WTC11 (cell line): ENCODE data around the gene DMBX1. TPM values are rescaled to one million over a fixed set of nuclear protein-coding genes. Genes with fewer than 3 reads are reported as not detected.

Source experiments
- ATAC-seq: fragments of 200-7000 bp; cut with Tn5 transposase; 2 replicates; pipeline ENCODE4 v1.10.0; 2021; ENCODE audit warnings: mild to moderate bottlenecking, moderate library complexity
- CTCF ChIA-PET: fragments of 300-600 bp; sonication (Branson Sonifier 250); formaldehyde crosslinking; loops from one replicate; lab custom pipeline; 2021; ENCODE audit warnings: antibody characterized with exemption; lab: Charles Lee
- POLR2A ChIA-PET: fragments of 350-600 bp; sonication (Branson Sonifier 250); formaldehyde crosslinking; loops from one replicate; lab custom pipeline; 2021; ENCODE audit warnings: antibody characterized with exemption; lab: Charles Lee
- DNase-seq: peaks from one replicate; pipeline ENCODE4 v3.0.0; 2021; ENCODE audit warnings: low spot score
- H3K27ac Mint-ChIP-seq: 2 replicates; pipeline ENCODE4 v1.8.0; 2021; ENCODE audit warnings: mixed read lengths
- H3K27me3 Mint-ChIP-seq: 2 replicates; pipeline ENCODE4 v1.8.0; 2021; ENCODE audit warnings: low read depth, mild to moderate bottlenecking, moderate library complexity, mixed read lengths
- H3K36me3 Mint-ChIP-seq: 2 replicates; pipeline ENCODE4 v1.8.0; 2021; ENCODE audit warnings: mixed read lengths
- H3K4me1 Mint-ChIP-seq: 2 replicates; pipeline ENCODE4 v1.8.0; 2022; ENCODE audit warnings: mixed read lengths
- H3K4me3 Mint-ChIP-seq: 2 replicates; pipeline ENCODE4 v1.8.0; 2021; ENCODE audit warnings: mild to moderate bottlenecking, moderate library complexity, mixed read lengths
- H3K9me3 Mint-ChIP-seq: 2 replicates; pipeline ENCODE4 v1.8.0; 2021; ENCODE audit warnings: mixed read lengths
- CREM ChIP-seq: sonication (generic); formaldehyde crosslinking; IDR thresholded peaks from 2 replicates; pipeline ENCODE4 v1.8.1; 2022; ENCODE audit warnings: mild to moderate bottlenecking, missing genetic modification reagents, moderate library complexity
- GABPB1 ChIP-seq: sonication (generic); formaldehyde crosslinking; IDR thresholded peaks from 2 replicates; pipeline ENCODE4 v1.8.1; 2023; ENCODE audit warnings: mild to moderate bottlenecking, missing genetic modification reagents
- JAZF1 ChIP-seq: fragments of 250-450 bp; sonication (Bioruptor Pico); IDR thresholded peaks from 2 replicates; pipeline ENCODE4 v1.9.0; 2021; ENCODE audit warnings: moderate library complexity, mild to moderate bottlenecking, inconsistent platforms
- KAT7 ChIP-seq: sonication (generic); formaldehyde crosslinking; IDR thresholded peaks from 2 replicates; pipeline ENCODE4 v1.8.1; 2023; ENCODE audit warnings: missing genetic modification reagents, mild to moderate bottlenecking, borderline replicate concordance
- MYBL2 ChIP-seq: sonication (generic); formaldehyde crosslinking; IDR thresholded peaks from 2 replicates; pipeline ENCODE4 v1.8.1; 2023; ENCODE audit warnings: mild to moderate bottlenecking, moderate library complexity, missing genetic modification reagents
- NFATC4 ChIP-seq: fragments of 250-450 bp; sonication (Bioruptor Pico); IDR thresholded peaks from 2 replicates; pipeline ENCODE4 v1.9.0; 2021; ENCODE audit warnings: mild to moderate bottlenecking
- OVOL2 ChIP-seq: fragments of 250-450 bp; sonication (Bioruptor Pico); IDR thresholded peaks from 2 replicates; pipeline ENCODE4 v1.9.0; 2021; ENCODE audit warnings: mild to moderate bottlenecking, borderline replicate concordance
- RELA ChIP-seq: sonication (generic); formaldehyde crosslinking; IDR thresholded peaks from 2 replicates; pipeline ENCODE4 v1.8.1; 2022; ENCODE audit warnings: missing genetic modification reagents, mild to moderate bottlenecking, borderline replicate concordance
- SMAD3 ChIP-seq: sonication (generic); formaldehyde crosslinking; IDR thresholded peaks from 2 replicates; pipeline ENCODE4 v1.8.0; 2022; ENCODE audit warnings: missing genetic modification reagents, mild to moderate bottlenecking, borderline replicate concordance
- SMAD4 ChIP-seq: sonication (generic); formaldehyde crosslinking; IDR thresholded peaks from 2 replicates; pipeline ENCODE4 v1.8.0; 2022; ENCODE audit warnings: mild to moderate bottlenecking, missing genetic modification reagents
- TEAD1 ChIP-seq: sonication (generic); formaldehyde crosslinking; IDR thresholded peaks from 2 replicates; pipeline ENCODE4 v1.8.0; 2022; ENCODE audit warnings: mild to moderate bottlenecking, missing genetic modification reagents
- ZNF219 ChIP-seq: sonication (generic); formaldehyde crosslinking; IDR thresholded peaks from 2 replicates; pipeline ENCODE4 v1.8.0; 2023; ENCODE audit warnings: missing genetic modification reagents, mild to moderate bottlenecking, borderline replicate concordance
- ZNF396 ChIP-seq: fragments of 250-450 bp; sonication (Bioruptor Pico); IDR thresholded peaks from 2 replicates; pipeline ENCODE4 v1.8.0; 2021; ENCODE audit warnings: mild to moderate bottlenecking, moderate library complexity, borderline replicate concordance
- ZNF423 ChIP-seq: fragments of 250-450 bp; sonication (Bioruptor Pico); IDR thresholded peaks from 2 replicates; pipeline ENCODE4 v2.1.2; 2022; ENCODE audit warnings: mild to moderate bottlenecking, moderate library complexity
- total RNA-seq: library from RNA; stranded (reverse); gene quantifications from 3 replicates; pipeline ENCODE4 v1.2.3, GENCODE V29; 2021
- TF ChIP-seq, protein P1 (sequence below): fragments of 250-450 bp; sonication (Bioruptor Pico); IDR thresholded peaks from 2 replicates; pipeline ENCODE4 v2.1.2; 2022; ENCODE audit warnings: mild to moderate bottlenecking, moderate library complexity
- TF ChIP-seq, protein P2 (sequence below): sonication (generic); formaldehyde crosslinking; IDR thresholded peaks from 2 replicates; pipeline ENCODE4 v1.8.0; 2022; ENCODE audit warnings: missing genetic modification reagents
- TF ChIP-seq, protein P3 (sequence below): fragments of 200-600 bp; IDR thresholded peaks from 2 replicates; pipeline ENCODE4 v1.8.0; 2022; ENCODE audit warnings: antibody characterized with exemption
- TF ChIP-seq, protein P4 (sequence below): fragments of 250-450 bp; sonication (Bioruptor Pico); IDR thresholded peaks from 2 replicates; pipeline ENCODE4 v1.8.0; 2021; ENCODE audit warnings: mild to moderate bottlenecking

The DMBX1 gene
- total RNA-seq, 1 experiment from 2014 or later = 3.7 TPM

DNA sequence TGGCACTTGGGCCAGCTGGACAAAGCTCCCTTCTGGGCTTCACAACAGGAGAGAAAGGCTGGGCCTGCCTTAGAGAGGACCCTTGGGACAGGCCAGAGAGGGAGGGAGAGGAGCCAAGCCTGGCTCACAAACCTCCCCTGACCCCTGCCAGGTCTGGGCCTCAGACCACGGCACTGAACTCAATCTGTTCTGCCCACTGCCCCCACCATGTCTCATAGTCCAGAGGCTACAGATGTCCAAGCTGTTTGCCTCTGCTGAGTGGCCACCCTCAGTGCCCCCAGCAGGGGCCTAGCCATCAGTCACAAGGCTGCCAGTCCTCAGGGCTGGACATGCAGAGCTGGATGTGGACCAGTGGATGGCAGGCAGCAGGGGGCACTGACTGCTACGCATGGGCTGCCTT is 13.0 kb upstream of the DMBX1 start (continued):
- TF ChIP-seq, protein P1, sequence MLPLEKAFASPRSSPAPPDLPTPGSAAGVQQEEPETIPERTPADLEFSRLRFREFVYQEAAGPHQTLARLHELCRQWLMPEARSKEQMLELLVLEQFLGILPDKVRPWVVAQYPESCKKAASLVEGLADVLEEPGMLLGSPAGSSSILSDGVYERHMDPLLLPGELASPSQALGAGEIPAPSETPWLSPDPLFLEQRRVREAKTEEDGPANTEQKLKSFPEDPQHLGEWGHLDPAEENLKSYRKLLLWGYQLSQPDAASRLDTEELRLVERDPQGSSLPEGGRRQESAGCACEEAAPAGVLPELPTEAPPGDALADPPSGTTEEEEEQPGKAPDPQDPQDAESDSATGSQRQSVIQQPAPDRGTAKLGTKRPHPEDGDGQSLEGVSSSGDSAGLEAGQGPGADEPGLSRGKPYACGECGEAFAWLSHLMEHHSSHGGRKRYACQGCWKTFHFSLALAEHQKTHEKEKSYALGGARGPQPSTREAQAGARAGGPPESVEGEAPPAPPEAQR = no peak
- TF ChIP-seq, protein P2, sequence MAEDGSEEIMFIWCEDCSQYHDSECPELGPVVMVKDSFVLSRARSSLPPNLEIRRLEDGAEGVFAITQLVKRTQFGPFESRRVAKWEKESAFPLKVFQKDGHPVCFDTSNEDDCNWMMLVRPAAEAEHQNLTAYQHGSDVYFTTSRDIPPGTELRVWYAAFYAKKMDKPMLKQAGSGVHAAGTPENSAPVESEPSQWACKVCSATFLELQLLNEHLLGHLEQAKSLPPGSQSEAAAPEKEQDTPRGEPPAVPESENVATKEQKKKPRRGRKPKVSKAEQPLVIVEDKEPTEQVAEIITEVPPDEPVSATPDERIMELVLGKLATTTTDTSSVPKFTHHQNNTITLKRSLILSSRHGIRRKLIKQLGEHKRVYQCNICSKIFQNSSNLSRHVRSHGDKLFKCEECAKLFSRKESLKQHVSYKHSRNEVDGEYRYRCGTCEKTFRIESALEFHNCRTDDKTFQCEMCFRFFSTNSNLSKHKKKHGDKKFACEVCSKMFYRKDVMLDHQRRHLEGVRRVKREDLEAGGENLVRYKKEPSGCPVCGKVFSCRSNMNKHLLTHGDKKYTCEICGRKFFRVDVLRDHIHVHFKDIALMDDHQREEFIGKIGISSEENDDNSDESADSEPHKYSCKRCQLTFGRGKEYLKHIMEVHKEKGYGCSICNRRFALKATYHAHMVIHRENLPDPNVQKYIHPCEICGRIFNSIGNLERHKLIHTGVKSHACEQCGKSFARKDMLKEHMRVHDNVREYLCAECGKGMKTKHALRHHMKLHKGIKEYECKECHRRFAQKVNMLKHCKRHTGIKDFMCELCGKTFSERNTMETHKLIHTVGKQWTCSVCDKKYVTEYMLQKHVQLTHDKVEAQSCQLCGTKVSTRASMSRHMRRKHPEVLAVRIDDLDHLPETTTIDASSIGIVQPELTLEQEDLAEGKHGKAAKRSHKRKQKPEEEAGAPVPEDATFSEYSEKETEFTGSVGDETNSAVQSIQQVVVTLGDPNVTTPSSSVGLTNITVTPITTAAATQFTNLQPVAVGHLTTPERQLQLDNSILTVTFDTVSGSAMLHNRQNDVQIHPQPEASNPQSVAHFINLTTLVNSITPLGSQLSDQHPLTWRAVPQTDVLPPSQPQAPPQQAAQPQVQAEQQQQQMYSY (CRISPR knock-in tag) = no peak
- TF ChIP-seq, protein P3, sequence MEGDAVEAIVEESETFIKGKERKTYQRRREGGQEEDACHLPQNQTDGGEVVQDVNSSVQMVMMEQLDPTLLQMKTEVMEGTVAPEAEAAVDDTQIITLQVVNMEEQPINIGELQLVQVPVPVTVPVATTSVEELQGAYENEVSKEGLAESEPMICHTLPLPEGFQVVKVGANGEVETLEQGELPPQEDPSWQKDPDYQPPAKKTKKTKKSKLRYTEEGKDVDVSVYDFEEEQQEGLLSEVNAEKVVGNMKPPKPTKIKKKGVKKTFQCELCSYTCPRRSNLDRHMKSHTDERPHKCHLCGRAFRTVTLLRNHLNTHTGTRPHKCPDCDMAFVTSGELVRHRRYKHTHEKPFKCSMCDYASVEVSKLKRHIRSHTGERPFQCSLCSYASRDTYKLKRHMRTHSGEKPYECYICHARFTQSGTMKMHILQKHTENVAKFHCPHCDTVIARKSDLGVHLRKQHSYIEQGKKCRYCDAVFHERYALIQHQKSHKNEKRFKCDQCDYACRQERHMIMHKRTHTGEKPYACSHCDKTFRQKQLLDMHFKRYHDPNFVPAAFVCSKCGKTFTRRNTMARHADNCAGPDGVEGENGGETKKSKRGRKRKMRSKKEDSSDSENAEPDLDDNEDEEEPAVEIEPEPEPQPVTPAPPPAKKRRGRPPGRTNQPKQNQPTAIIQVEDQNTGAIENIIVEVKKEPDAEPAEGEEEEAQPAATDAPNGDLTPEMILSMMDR = no peak
- TF ChIP-seq TEAD1 (no peak), SMAD4 (CRISPR knock-in tag) (no peak)

DNA sequence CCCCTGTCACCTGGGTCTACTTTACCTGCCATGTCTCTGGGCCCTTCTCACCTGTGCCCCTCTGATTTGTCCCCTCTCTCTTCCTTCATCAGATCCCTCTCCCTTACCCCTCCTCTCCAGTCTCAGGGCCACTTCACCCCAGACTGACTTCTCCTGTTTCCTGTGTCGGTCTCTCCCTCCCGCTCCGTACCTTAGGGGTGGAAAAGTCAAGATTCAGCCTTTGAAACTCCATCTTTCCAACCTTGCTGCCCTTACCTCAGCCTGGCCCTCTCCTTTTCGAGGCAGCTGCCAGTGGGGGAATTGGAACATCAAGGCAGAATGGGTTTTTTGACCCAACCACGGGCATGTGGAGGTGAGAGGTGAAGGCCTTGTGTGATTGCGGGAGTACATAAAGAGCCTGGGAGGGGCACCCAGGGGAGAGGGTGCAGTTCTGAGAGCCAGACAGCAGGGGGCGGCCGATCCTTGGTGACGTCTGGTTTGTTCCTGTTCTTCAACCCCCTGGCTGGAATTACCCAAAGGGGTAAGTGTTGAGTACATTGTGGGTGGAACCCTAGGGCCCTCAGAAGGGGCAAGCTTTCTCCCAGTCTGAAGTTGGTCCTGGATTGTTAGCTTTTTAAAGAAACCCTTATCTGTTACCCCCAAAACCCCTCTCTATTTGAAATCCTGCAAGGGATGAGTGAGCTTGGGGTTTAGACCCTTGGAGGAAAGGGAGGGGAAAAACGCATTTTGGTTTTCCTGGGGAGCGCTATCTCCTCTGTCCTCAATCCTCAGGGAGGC is 12.3 kb upstream of the DMBX1 start:
- Mint-ChIP-seq H3K27ac (no peak overlapping the region), H3K4me1 (peaks cover 31% of the 10 kb centered on the region), H3K4me3 (no peak overlapping the region), H3K9me3 (no peaks in the 10 kb centered on the region), H3K36me3 (no peaks in the 10 kb centered on the region), H3K27me3 (peaks cover 71% of the 10 kb centered on the region)
- POLR2A ChIA-PET = no interaction called here
- CTCF ChIA-PET = interaction anchor here (0.6 to 6.0 kb wide), 25 partner anchors 9 to 191 kb away, joined by 3 to 68 read pairs (median 4); partner anchors contain the start of gene ATPAF1
- TF ChIP-seq CREM (CRISPR knock-in tag) (no peak), ZNF423 (peak; percentile 73), KAT7 (CRISPR knock-in tag) (no peak)
- TF ChIP-seq, protein P3 = peak; percentile 88
- ATAC-seq (peak; percentile 70), DNase-seq (peak; percentile 85)

DNA sequence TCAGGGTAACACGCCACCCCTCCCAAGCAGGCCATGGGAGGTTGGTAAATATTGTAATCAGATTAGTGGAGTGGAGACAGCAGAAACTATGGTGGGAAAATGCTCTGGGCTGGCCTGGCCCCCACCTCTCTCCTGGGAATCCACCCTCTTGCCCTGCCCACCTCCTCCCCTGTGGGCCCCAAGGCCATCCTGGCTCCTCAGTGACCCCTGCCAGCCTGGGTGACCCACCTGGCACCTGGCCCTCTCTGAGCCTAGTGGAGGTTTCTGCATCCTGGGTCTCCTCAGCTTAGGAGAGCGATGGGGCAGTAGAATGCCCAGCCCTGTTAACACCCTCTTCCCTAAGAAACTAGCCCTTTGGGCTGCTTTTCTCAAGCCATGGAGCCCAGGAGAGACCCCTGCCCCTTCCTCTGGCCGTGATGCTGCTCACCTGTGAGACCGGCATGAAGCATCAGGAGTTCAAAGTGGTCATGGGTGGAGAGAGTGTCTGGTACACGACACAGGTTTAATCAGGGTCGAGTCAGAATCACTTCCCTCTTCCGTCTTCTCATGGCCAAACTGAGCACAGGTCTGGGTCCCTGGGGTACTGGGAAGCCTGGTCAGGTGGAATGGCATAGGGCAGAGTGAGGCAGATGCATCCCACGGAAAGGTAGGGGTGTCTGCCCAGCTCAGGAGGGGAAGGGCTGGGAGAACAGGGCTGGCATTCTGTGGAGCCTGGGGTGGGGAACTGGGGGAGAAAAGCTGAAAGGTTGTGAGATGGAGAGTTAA is 10.7 kb upstream of the DMBX1 start:
- Mint-ChIP-seq H3K27ac (no peak overlapping the region), H3K4me1 (peaks cover 29% of the 10 kb centered on the region), H3K4me3 (no peak overlapping the region), H3K36me3 (no peaks in the 10 kb centered on the region), H3K27me3 (peaks cover 85% of the 10 kb centered on the region), H3K9me3 (no peaks in the 10 kb centered on the region)
- POLR2A ChIA-PET = no interaction called here
- no peak for DNase-seq
- CTCF ChIA-PET = interaction anchor here (0.6 to 6.0 kb wide), 18 partner anchors 9 to 125 kb away, joined by 3 to 68 read pairs (median 10); partner anchors contain the start of genes DMBX1 and MKNK1
- ATAC-seq = no peak
- TF ChIP-seq KAT7 (CRISPR knock-in tag) = no peak
- TF ChIP-seq GABPB1 = no peak
- TF ChIP-seq SMAD3 = no peak
- no peak for TF ChIP-seq RELA
- TF ChIP-seq JAZF1 (CRISPR knock-in tag) = no peak
- no peak for TF ChIP-seq MYBL2 (CRISPR knock-in tag)
- no peak for TF ChIP-seq ZNF219
- TF ChIP-seq, protein P4, sequence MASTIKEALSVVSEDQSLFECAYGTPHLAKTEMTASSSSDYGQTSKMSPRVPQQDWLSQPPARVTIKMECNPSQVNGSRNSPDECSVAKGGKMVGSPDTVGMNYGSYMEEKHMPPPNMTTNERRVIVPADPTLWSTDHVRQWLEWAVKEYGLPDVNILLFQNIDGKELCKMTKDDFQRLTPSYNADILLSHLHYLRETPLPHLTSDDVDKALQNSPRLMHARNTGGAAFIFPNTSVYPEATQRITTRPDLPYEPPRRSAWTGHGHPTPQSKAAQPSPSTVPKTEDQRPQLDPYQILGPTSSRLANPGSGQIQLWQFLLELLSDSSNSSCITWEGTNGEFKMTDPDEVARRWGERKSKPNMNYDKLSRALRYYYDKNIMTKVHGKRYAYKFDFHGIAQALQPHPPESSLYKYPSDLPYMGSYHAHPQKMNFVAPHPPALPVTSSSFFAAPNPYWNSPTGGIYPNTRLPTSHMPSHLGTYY (CRISPR knock-in tag) = no peak
- TF ChIP-seq NFATC4 (CRISPR knock-in tag) = no peak
- TF ChIP-seq ZNF396 (CRISPR knock-in tag) = no peak
- TF ChIP-seq OVOL2 (CRISPR knock-in tag) = no peak
